Hematopoietic multipotent progenitor cell treated with erythropoietin and hydrocortisone succinate and interleukin-3 and kit ligand, for 17 days (in vitro differentiated cells): ENCODE data around the gene MT1H.

Experiments
- DNase-seq: peaks from one replicate; pipeline ENCODE4 v3.0.0-alpha.2; 2015; ENCODE audit warnings: low spot score

Gene MT1H

GRCh38 chr16:56636616-56637413 is 32.8 kb upstream of the MT1H start:
- no peak for DNase-seq

- DNase-seq, result no peak
Measured at GRCh38 chr16:56637814-56638750, 31.5 kb upstream of the MT1H start, which contains the start of gene MT1A. MT1A (plus strand) TSS chr16:56638666; CDS start chr16:56638739, 73 bp downstream.

- no peak for DNase-seq
Measured at GRCh38 chr16:56639045-56639444, 30.6 kb upstream of the MT1H start.

- DNase-seq, result no peak
Measured at GRCh38 chr16:56640076-56640475, 29.5 kb upstream of the MT1H start.

- no peak for DNase-seq
Measured at GRCh38 chr16:56641166-56641565, 28.4 kb upstream of the MT1H start.

GRCh38 chr16:56643080-56643778 is 26.4 kb upstream of the MT1H start:
- peak; percentile 27 for DNase-seq

GRCh38 chr16:56643833-56644232 is 25.8 kb upstream of the MT1H start:
- no peak for DNase-seq

GRCh38 chr16:56645311-56645710 is 24.3 kb upstream of the MT1H start:
- no peak for DNase-seq

- no peak for DNase-seq
Measured at GRCh38 chr16:56645838-56646237, 23.8 kb upstream of the MT1H start.

GRCh38 chr16:56647641-56648431 is 21.8 kb upstream of the MT1H start:
- DNase-seq, result no peak

- no peak for DNase-seq
Measured at GRCh38 chr16:56649271-56649670, 20.3 kb upstream of the MT1H start.

GRCh38 chr16:56649820-56650219 is 19.8 kb upstream of the MT1H start:
- DNase-seq, result no peak

GRCh38 chr16:56651586-56651985 is 18.0 kb upstream of the MT1H start, which contains the start of gene MT1B:
MT1B (plus strand) TSS chr16:56651886; CDS start chr16:56651954, 68 bp downstream.
- DNase-seq, result no peak

GRCh38 chr16:56652600-56652999 is 17.0 kb upstream of the MT1H start:
- DNase-seq, result no peak

- DNase-seq, result no peak
Measured at GRCh38 chr16:56653218-56653617, 16.4 kb upstream of the MT1H start.

- DNase-seq, result no peak
Measured at GRCh38 chr16:56657555-56658326, 11.9 kb upstream of the MT1H start, which contains the start of gene MT1F. MT1F (plus strand) TSS chr16:56657959; CDS start chr16:56658059, 100 bp downstream.

- no peak for DNase-seq
Measured at GRCh38 chr16:56658327-56658875, 11.2 kb upstream of the MT1H start.

GRCh38 chr16:56662357-56663354 is 7.0 kb upstream of the MT1H start:
- DNase-seq, result no peak

- no peak for DNase-seq
Measured at GRCh38 chr16:56664506-56664905, 5.1 kb upstream of the MT1H start.
